ENCODE data around the gene ABCD2.

DNA sequence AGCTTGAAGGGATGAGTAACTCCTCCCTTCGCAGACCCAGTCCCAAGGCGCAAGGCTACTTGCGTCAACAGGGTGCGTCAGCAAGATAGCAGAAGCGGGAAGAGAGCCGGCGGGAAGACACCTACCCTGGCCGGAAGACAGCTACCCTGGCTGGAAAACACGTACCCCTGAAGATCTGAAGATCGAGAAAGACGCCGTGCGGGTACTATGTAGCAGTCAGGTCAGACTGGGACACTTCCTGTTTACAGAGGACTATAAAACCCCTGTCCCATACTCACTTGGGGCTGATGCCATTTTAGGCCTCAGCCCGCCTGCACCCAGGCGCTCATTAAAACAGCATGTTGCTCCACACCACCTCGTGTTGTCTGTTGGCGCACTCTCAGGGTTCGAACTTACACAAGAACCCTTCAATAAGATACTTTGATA is 80.9 kb downstream of the ABCD2 start:
- no peak for TF ChIP-seq CTCF (IDR thresholded peaks at IDR 0.05; ENCODE audit: extremely low read depth in 1 of 2, insufficient read depth in 1 of 2, low read depth in 1 of 2, low read length in 2 of 2)
- TF ChIP-seq POLR2AphosphoS5 (IDR thresholded peaks at IDR 0.05; ENCODE audit: insufficient read depth, low read depth, low read length), result no peak
- no peak for TF ChIP-seq EZH2 (IDR thresholded peaks at IDR 0.05; ENCODE audit: borderline replicate concordance, low read depth, low read length, severe bottlenecking)
- TF ChIP-seq, protein P1, sequence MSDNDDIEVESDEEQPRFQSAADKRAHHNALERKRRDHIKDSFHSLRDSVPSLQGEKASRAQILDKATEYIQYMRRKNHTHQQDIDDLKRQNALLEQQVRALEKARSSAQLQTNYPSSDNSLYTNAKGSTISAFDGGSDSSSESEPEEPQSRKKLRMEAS (IDR thresholded peaks at IDR 0.05; ENCODE audit: insufficient read depth, insufficient read length), result no peak
- TF ChIP-seq POLR2A (IDR thresholded peaks at IDR 0.05; ENCODE audit: low read depth, low read length), result no peak
- no peak for TF ChIP-seq FOS (IDR thresholded peaks at IDR 0.05; ENCODE audit: borderline replicate concordance, insufficient read depth, low read length)
- TF ChIP-seq GATA2 (IDR thresholded peaks at IDR 0.05; ENCODE audit: insufficient read depth, insufficient read length, low read depth, low read length), result no peak
- no peak for TF ChIP-seq JUN (IDR thresholded peaks at IDR 0.05; ENCODE audit: borderline replicate concordance, insufficient read depth, insufficient read length, low read depth)
- TF ChIP-seq MYC (IDR thresholded peaks at IDR 0.05; ENCODE audit: low read depth, low read length), result no peak
